Measurements from ENCODE around the gene CCL27.

GRCh38 chr9:34625186-34625486 lies 37.3 kb downstream of the CCL27 start:
- TF ChIP-seq POLR2A (IDR thresholded peaks at IDR 0.05; ENCODE audit: low read depth) (no peak), CTCF (IDR thresholded peaks at IDR 0.05) (no peak), EP300 (IDR thresholded peaks at IDR 0.05) (no peak)
